Measurements from ENCODE around the gene WWP2. TPM values are rescaled to one million over a fixed set of nuclear protein-coding genes. Genes with fewer than 3 reads are reported as not detected.

The WWP2 gene
- total RNA-seq, 2 donors from 2014 or later, result 45.4 to 62.3 TPM

DNA sequence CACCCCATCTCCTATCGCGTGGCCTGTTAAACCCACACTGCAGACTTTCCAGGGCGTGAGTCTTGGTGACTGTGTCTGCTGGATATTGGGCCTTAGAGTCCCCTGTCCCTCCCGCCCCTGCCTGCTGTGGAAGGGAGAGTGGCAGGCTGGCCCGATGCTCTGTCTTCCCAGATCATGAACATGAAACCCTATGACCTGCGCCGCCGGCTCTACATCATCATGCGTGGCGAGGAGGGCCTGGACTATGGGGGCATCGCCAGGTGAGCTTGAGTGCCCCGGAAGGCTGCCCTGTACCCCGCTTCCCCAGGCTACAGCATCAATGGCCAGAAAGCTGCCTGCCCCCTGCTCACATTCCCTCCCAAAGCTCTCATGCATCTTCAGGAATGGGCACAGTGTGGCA lies 169.5 kb downstream of the WWP2 start:
- H3K36me3 Mint-ChIP-seq (ENCODE audit: insufficient read depth in 2 of 2), result no peaks in the 10 kb centered on the region
- H3K27me3 Mint-ChIP-seq (ENCODE audit: low read depth), result no peaks in the 10 kb centered on the region
- H3K9me3 Mint-ChIP-seq, result no peaks in the 10 kb centered on the region
- H3K4me1 Mint-ChIP-seq (ENCODE audit: low read depth), result no peaks in the 10 kb centered on the region
- no peak overlapping the region for H3K27ac Mint-ChIP-seq
- DNase-seq (no peak), ATAC-seq (replicated peaks in 1 of 2) (no peak)
- no peak overlapping the region for H3K4me3 Mint-ChIP-seq

DNA sequence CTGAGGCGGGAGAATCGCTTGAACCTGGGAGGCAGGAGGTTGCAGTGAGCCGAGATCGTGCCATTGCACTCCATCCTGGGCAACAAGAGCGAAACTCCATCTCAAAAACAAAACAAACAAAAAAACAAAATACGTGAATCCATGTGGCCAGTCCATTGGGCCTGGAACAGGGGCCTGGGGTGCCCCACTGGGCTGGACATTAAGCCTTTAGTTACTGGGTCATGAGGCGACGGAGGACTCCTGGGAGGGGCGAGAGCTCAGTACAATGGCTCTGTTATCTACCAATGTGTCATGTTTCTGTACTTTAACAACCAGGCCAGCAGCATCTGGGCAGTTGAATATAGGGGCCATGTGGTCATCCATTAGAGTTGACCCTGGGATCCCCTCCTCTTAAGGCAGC lies 170.1 kb downstream of the WWP2 start:
- H3K36me3 Mint-ChIP-seq (ENCODE audit: insufficient read depth in 2 of 2), result no peaks in the 10 kb centered on the region
- H3K27me3 Mint-ChIP-seq (ENCODE audit: low read depth), result no peaks in the 10 kb centered on the region
- H3K4me3 Mint-ChIP-seq, result no peak overlapping the region
- no peaks in the 10 kb centered on the region for H3K9me3 Mint-ChIP-seq
- H3K27ac Mint-ChIP-seq, result no peak overlapping the region
- DNase-seq, result no peak
- ATAC-seq (replicated peaks in 1 of 2), result no peak
- H3K4me1 Mint-ChIP-seq (ENCODE audit: low read depth), result no peaks in the 10 kb centered on the region

DNA sequence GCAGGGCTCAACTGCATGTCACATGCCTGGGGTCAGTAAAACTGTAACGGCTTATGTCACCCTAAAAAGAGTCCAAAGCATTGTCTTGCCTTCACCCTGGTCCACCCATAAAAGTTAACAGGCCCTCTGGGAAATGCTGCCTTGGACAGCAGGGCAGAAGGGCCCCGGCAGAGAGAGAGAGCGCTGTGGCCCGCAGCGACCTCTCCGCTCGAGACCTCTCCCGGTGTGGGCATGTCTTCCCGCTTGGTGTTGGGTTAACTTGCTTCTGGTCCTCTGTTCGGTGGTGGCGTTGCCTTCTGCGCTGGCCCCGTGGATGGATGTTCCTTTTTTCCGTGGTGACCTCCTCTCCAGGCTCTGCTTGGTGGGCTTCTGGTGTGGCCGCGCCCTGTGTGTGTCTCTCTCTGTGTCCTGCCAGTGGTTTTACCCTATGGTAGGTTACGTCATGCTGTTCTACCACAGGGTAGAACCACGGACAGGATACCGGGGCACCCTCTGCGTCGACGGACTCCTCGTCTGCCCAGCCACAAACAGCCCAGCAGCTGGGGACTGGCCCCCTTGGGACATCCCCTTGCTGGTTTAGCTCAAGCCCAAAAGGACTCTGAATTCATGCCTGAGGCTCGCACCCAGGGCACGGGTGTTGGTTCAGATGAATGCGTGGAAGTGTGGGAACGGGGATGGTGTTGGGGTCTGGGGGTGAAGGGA lies 170.7 kb downstream of the WWP2 start:
- Mint-ChIP-seq H3K27me3 (ENCODE audit: low read depth) (no peaks in the 10 kb centered on the region), H3K36me3 (ENCODE audit: insufficient read depth in 2 of 2) (peaks cover 0 to 2% of the 10 kb centered on the region in 2 donors), H3K4me3 (no peak overlapping the region), H3K9me3 (no peaks in the 10 kb centered on the region), H3K4me1 (ENCODE audit: low read depth) (no peaks in the 10 kb centered on the region), H3K27ac (no peak overlapping the region)
- DNase-seq, result no peak
- no peak for ATAC-seq (replicated peaks in 1 of 2)

DNA sequence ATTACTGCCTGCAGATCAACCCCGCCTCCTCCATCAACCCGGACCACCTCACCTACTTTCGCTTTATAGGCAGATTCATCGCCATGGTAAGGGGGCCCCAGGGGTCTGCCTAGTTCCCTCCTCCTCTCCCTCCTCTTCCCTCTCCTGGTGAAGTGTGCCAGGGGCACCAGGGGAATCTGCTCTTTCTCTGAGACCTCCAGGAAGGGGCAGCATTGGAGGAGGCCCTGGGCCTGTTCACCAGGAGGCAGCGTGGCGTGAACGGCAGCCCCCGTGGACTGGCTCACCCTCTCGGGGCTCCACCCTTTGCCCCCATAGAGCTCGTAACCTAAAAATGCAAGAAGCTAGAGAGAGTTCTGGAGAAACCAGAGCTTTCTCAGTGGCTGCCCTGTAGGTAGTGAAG lies 171.9 kb downstream of the WWP2 start:
- H3K36me3 Mint-ChIP-seq (ENCODE audit: insufficient read depth in 2 of 2), result peaks cover 0 to 4% of the 10 kb centered on the region in 2 donors
- H3K4me1 Mint-ChIP-seq (ENCODE audit: low read depth), result no peaks in the 10 kb centered on the region
- H3K27ac Mint-ChIP-seq, result no peak overlapping the region

DNA sequence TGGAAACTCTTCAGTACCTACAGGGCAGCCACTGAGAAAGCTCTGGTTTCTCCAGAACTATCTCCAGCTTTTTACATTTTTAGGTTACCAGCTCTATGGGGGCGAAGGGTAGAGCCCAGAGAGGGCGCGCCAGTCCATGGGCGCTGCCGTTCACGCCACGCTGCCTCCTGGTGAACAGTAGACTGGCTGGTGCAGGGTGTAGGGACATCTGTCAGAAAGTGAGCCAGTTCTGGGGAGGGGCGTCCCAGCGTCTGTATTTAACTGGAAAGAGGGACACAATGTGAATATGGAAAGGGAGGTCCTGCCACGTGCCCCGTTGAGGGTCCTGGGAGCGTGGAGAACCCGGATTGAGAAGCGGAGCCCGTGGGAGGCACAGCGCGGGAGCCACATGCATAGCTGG lies 172.6 kb downstream of the WWP2 start:
- H3K9me3 Mint-ChIP-seq, result no peaks in the 10 kb centered on the region
- ATAC-seq (replicated peaks in 1 of 2) (no peak), DNase-seq (no peak)
- no peak overlapping the region for H3K27ac Mint-ChIP-seq
- H3K36me3 Mint-ChIP-seq (ENCODE audit: insufficient read depth in 2 of 2), result peaks cover 0 to 4% of the 10 kb centered on the region in 2 donors
- no peaks in the 10 kb centered on the region for H3K4me1 Mint-ChIP-seq (ENCODE audit: low read depth)
- no peak overlapping the region for H3K4me3 Mint-ChIP-seq
- no peaks in the 10 kb centered on the region for H3K27me3 Mint-ChIP-seq (ENCODE audit: low read depth)

More for the DNA sequence above, 171.9 kb downstream of the WWP2 start:
- ATAC-seq (replicated peaks in 1 of 2), result no peak
- no peak for DNase-seq
- Mint-ChIP-seq H3K9me3 (no peaks in the 10 kb centered on the region), H3K4me3 (no peak overlapping the region), H3K27me3 (ENCODE audit: low read depth) (no peaks in the 10 kb centered on the region)

DNA sequence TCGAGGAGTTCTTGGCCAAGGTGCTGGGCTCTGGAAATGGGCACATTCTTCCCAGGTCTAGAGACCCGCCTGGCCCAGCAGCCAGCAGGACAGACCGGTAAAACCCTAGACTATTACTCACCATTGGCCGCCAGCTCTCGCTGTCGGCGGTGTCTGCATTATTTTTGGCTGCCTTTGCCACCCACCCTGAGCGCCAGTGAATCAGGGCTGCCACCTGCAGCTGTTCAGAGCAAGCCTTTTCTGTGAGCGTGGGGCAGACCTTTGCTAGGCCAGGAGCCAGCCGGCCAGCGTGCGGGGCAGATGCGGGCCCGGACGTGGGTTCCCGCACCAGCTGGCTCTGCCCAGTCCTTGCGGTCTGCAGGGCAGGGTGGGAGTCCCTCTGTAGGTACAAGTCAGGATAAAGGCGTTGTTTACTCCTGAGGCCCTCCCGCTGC lies 173.2 kb downstream of the WWP2 start:
- ATAC-seq (replicated peaks in 1 of 2) (no peak), DNase-seq (no peak)
- Mint-ChIP-seq H3K27ac (no peak overlapping the region), H3K36me3 (ENCODE audit: insufficient read depth in 2 of 2) (peaks cover 0 to 5% of the 10 kb centered on the region in 2 donors), H3K4me1 (ENCODE audit: low read depth) (no peaks in the 10 kb centered on the region), H3K9me3 (no peaks in the 10 kb centered on the region), H3K4me3 (no peak overlapping the region), H3K27me3 (ENCODE audit: low read depth) (no peaks in the 10 kb centered on the region)

DNA sequence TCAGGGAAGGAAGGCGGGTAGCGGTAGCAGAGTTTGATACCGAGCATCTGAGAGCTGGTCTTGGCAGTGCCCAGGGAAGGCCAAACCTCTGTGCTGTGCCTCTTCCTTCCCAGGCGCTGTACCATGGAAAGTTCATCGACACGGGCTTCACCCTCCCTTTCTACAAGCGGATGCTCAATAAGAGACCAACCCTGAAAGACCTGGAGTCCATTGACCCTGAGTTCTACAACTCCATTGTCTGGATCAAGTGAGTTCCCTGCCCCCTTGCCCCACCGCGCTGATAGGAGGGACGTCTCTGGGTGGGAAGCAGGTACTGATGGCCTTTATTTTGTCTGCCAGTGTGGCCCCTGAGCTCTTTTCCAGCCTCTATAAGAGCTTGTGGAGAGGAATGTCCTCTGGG lies 173.6 kb downstream of the WWP2 start:
- Mint-ChIP-seq H3K27ac (no peak overlapping the region), H3K9me3 (no peaks in the 10 kb centered on the region), H3K4me1 (ENCODE audit: low read depth) (no peaks in the 10 kb centered on the region), H3K4me3 (no peak overlapping the region), H3K27me3 (ENCODE audit: low read depth) (no peaks in the 10 kb centered on the region), H3K36me3 (ENCODE audit: insufficient read depth in 2 of 2) (peaks cover 0 to 5% of the 10 kb centered on the region in 2 donors)
- no peak for DNase-seq
- ATAC-seq (replicated peaks in 1 of 2), result no peak

DNA sequence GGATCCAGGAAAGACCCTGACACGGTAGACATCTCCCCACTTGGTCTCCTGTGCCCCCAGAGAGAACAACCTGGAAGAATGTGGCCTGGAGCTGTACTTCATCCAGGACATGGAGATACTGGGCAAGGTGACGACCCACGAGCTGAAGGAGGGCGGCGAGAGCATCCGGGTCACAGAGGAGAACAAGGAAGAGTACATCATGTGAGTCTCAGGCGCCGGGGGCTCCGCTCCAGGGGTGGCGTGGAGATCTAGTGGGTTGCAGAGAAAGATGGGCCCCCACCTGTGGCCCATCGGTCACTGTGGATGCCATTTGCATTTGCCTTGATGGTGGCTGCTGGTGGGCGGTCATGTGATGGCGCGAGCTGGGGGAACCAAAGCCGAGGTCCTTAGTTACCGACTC lies 174.1 kb downstream of the WWP2 start:
- Mint-ChIP-seq H3K9me3 (no peaks in the 10 kb centered on the region), H3K27ac (no peak overlapping the region), H3K4me3 (no peak overlapping the region), H3K27me3 (ENCODE audit: low read depth) (no peaks in the 10 kb centered on the region), H3K4me1 (ENCODE audit: low read depth) (no peaks in the 10 kb centered on the region), H3K36me3 (ENCODE audit: insufficient read depth in 2 of 2) (peaks cover 0 to 5% of the 10 kb centered on the region in 2 donors)
- ATAC-seq (replicated peaks in 1 of 2), result no peak
- DNase-seq, result no peak

DNA sequence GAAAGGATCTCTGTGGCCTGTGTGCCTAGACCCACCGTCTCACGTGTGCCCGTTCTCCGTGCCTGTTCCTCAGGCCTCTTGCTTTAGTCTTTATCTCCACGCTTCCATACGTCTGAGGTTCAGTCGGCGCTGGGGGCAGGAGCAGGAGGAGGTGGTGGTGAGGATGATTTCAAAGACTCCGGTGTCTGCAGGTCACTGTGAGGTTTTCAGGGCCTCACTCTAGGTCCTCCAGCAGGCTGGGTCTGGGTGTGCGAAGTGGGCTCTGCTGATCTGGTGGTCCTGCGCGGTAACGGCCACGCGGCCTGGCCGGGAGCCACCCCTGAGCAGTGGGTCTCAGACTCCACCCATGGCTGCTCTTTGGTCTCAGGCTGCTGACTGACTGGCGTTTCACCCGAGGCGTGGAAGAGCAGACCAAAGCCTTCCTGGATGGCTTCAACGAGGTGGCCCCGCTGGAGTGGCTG lies 174.6 kb downstream of the WWP2 start:
- DNase-seq (no peak), ATAC-seq (replicated peaks in 1 of 2) (no peak)
- Mint-ChIP-seq H3K36me3 (ENCODE audit: insufficient read depth in 2 of 2) (peaks cover 0 to 5% of the 10 kb centered on the region in 2 donors), H3K9me3 (no peaks in the 10 kb centered on the region), H3K4me1 (ENCODE audit: low read depth) (no peaks in the 10 kb centered on the region), H3K4me3 (no peak overlapping the region), H3K27me3 (ENCODE audit: low read depth) (no peaks in the 10 kb centered on the region), H3K27ac (no peak overlapping the region)

DNA sequence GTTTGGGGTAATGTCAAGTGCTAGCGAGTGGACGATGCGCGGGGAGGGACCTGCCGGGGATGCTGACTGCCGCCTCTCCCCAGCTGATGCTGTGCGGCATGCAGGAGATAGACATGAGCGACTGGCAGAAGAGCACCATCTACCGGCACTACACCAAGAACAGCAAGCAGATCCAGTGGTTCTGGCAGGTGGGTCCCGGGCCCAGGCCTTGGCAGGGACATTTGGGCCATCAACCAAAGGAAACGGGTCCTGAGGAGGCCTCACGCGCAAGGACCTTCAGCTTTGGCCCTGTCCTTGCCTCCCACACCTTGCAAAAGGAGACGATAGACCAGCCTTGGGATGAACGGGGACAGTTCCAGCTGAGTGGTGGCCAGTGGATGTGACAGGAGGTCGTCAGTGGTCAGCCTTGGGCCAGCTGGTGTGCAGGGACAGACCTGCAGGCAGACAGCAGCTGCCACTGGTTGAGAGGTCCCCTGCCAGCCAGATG lies 175.4 kb downstream of the WWP2 start:
- H3K9me3 Mint-ChIP-seq, result no peaks in the 10 kb centered on the region
- no peak overlapping the region for H3K27ac Mint-ChIP-seq
- no peaks in the 10 kb centered on the region for H3K27me3 Mint-ChIP-seq (ENCODE audit: low read depth)
- no peak for ATAC-seq (replicated peaks in 1 of 2)
- DNase-seq, result no peak
- H3K4me1 Mint-ChIP-seq (ENCODE audit: low read depth), result no peaks in the 10 kb centered on the region
- peaks cover 0 to 5% of the 10 kb centered on the region in 2 donors for H3K36me3 Mint-ChIP-seq (ENCODE audit: insufficient read depth in 2 of 2)
- H3K4me3 Mint-ChIP-seq, result no peak overlapping the region

DNA sequence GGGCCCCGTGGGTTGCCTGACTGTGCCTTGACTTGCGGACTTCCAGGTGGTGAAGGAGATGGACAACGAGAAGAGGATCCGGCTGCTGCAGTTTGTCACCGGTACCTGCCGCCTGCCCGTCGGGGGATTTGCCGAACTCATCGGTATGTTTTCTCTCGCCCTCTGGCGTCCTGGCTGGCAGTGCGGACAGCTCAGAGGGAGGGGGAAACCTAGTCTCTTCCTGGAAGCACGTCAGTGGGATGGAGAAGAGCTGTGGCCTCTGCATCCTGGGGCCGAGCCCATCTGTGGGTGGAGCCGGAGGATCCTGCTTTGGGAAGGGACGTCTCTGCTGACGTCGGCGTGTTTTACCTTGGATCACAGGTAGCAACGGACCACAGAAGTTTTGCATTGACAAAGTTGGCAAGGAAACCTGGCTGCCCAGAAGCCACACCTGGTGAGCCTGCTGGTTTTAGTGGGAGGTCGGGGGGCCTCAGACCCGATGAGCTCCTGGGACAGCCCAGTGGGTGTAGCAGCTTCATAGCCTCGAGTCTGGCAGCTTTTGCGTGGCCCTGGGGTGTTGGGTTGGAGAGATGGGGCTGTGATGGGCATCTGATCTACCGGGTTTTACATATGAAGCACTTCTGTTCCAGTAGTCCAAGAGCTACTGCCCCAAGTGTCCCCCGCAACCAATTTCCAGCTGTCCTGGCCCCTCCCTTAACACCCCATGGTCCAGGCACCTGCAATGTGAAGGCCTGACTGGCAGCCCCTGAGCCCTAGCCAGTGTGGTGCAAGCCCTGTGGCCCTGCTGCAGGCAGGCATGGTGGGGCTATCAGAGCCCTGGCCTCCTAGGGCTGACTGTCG lies 177.1 kb downstream of the WWP2 start:
- no peak for ATAC-seq (replicated peaks in 1 of 2)
- Mint-ChIP-seq H3K27me3 (ENCODE audit: low read depth) (no peaks in the 10 kb centered on the region), H3K36me3 (ENCODE audit: insufficient read depth in 2 of 2) (peaks cover 0 to 5% of the 10 kb centered on the region in 2 donors), H3K27ac (no peak overlapping the region), H3K9me3 (no peaks in the 10 kb centered on the region), H3K4me1 (ENCODE audit: low read depth) (no peaks in the 10 kb centered on the region), H3K4me3 (no peak overlapping the region)
- DNase-seq, result no peak

DNA sequence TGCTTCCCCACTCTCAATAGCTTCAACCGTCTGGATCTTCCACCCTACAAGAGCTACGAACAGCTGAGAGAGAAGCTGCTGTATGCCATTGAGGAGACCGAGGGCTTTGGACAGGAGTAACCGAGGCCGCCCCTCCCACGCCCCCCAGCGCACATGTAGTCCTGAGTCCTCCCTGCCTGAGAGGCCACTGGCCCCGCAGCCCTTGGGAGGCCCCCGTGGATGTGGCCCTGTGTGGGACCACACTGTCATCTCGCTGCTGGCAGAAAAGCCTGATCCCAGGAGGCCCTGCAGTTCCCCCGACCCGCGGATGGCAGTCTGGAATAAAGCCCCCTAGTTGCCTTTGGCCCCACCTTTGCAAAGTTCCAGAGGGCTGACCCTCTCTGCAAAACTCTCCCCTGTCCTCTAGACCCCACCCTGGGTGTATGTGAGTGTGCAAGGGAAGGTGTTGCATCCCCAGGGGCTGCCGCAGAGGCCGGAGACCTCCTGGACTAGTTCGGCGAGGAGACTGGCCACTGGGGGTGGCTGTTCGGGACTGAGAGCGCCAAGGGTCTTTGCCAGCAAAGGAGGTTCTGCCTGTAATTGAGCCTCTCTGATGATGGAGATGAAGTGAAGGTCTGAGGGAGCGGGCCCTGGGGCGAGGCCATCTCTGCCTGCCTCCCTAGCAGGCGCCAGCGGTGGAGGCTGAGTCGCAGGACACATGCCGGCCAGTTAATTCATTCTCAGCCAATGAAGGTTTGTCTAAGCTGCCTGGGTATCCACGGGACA lies 177.9 kb downstream of the WWP2 start:
- H3K27ac Mint-ChIP-seq, result no peak overlapping the region
- DNase-seq, result no peak
- H3K4me3 Mint-ChIP-seq, result no peak overlapping the region
- ATAC-seq (replicated peaks in 1 of 2), result no peak
- H3K4me1 Mint-ChIP-seq (ENCODE audit: low read depth), result no peaks in the 10 kb centered on the region
- peaks cover 0 to 5% of the 10 kb centered on the region in 2 donors for H3K36me3 Mint-ChIP-seq (ENCODE audit: insufficient read depth in 2 of 2)
- H3K27me3 Mint-ChIP-seq (ENCODE audit: low read depth), result no peaks in the 10 kb centered on the region
- no peaks in the 10 kb centered on the region for H3K9me3 Mint-ChIP-seq

DNA sequence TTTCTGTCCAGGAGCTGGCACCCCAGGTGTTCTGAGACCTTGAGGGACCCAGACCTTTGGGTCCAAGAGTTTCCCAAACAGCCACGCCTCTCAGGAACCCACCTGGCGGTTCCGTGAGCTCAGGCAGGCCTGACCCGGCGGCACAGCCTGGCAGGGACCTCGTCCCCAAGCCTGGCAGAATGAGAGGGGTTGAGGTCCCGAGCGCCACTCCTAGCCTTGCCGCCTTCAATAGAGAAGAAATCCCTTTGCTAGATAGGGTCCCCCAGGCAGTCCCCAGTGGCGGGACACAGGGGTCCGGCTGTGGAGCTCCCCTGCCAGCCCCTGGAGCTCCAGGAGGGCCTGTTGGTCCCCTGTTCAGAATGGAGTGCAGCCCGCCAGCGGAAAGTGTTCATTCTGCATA lies 178.5 kb downstream of the WWP2 start:
- Mint-ChIP-seq H3K36me3 (ENCODE audit: insufficient read depth in 2 of 2) (peaks cover 0 to 5% of the 10 kb centered on the region in 2 donors), H3K9me3 (no peaks in the 10 kb centered on the region), H3K4me1 (ENCODE audit: low read depth) (no peaks in the 10 kb centered on the region), H3K27ac (no peak overlapping the region), H3K4me3 (no peak overlapping the region), H3K27me3 (ENCODE audit: low read depth) (no peaks in the 10 kb centered on the region)
- no peak for DNase-seq
- no peak for ATAC-seq (replicated peaks in 1 of 2)
